H1 (cell line): ENCODE results near the gene MFAP3L. TPM values are rescaled to one million over a fixed set of nuclear protein-coding genes. Genes with fewer than 3 reads are reported as not detected.

Source experiments
- CTCF ChIA-PET: fragments of 300-600 bp; sonication (Branson Sonifier 250); formaldehyde crosslinking; loops from one replicate; lab custom pipeline; 2021; ENCODE audit not compliant: partially characterized antibody; lab: Charles Lee
- POLR2A ChIA-PET: fragments of 300-600 bp; sonication (Branson Sonifier 250); formaldehyde crosslinking; loops from one replicate; lab custom pipeline; 2021; ENCODE audit warnings: inconsistent platforms; ENCODE audit not compliant: partially characterized antibody; lab: Charles Lee
- DNase-seq, 2 experiments: peaks; one replicate each; pipeline versions ENCODE4 v3.0.0 to v3.0.0-alpha.2; 2010 to 2022; ENCODE audit warnings: low spot score in 2 of 2, low read depth in 1 of 2, mixed read lengths in 1 of 2
- FAIRE-seq: peaks from 2 replicates; lab custom pipeline; 2011; peaks lifted over from hg19 to GRCh38; lab: Jason Lieb, UNC
- H2AFZ ChIP-seq: 2 replicates; pipeline ENCODE4 v1.8.1; 2012; ENCODE audit warnings: low read length, inconsistent platforms
- H2AK5ac ChIP-seq: 2 replicates; pipeline ENCODE4 v1.6.1; 2013; ENCODE audit warnings: low read depth, low read length
- H2BK120ac ChIP-seq: replicated peaks from 2 replicates; pipeline ENCODE3; 2013; ENCODE audit warnings: low read depth, low read length, inconsistent platforms
- H2BK12ac ChIP-seq: 2 replicates; pipeline ENCODE4 v1.6.1; 2013; ENCODE audit warnings: low read depth, low read length
- H2BK15ac ChIP-seq: 2 replicates; pipeline ENCODE4 v1.6.1; 2013; ENCODE audit warnings: low read length
- H2BK20ac ChIP-seq: 2 replicates; pipeline ENCODE4 v1.6.1; 2013; ENCODE audit warnings: low read length
- H2BK5ac ChIP-seq: 2 replicates; pipeline ENCODE4 v1.6.1; 2013; ENCODE audit warnings: low read depth, low read length
- H3K14ac ChIP-seq: 2 replicates; pipeline ENCODE4 v1.6.1; 2013; ENCODE audit warnings: inconsistent platforms; ENCODE audit not compliant: insufficient read length
- H3K18ac ChIP-seq: 2 replicates; pipeline ENCODE4 v1.6.1; 2013; ENCODE audit warnings: low read length; ENCODE audit errors: extremely low read depth
- H3K23ac ChIP-seq: 2 replicates; pipeline ENCODE4 v1.6.1; 2013; ENCODE audit warnings: inconsistent platforms; ENCODE audit not compliant: insufficient read length
- H3K23me2 ChIP-seq: 2 replicates; pipeline ENCODE4 v1.6.1; 2013; ENCODE audit warnings: low read depth, low read length
- H3K27ac ChIP-seq: 2 replicates; pipeline ENCODE4 v1.6.1; 2011; ENCODE audit warnings: low read depth, low read length, inconsistent platforms
- H3K27me3 ChIP-seq, 4 experiments: replicated peaks in 1 of 4; 1 replicate in 1 of 4; 2 replicates in 3 of 4; pipeline versions ENCODE4 v1.6.1 to v1.8.1; 2011 to 2013; ENCODE audit warnings: low read length in 3 of 4, mild to moderate bottlenecking in 3 of 4, inconsistent platforms in 2 of 4, mixed read lengths in 2 of 4, moderate library complexity in 1 of 4; ENCODE audit not compliant: control insufficient read depth in 3 of 4, insufficient read depth in 3 of 4; ENCODE audit errors: extremely low read depth in 1 of 4
- H3K36me3 ChIP-seq, 4 experiments: 2 replicates each; pipeline versions ENCODE4 v1.6.1 to v1.8.1; 2011 to 2013; ENCODE audit warnings: mild to moderate bottlenecking in 4 of 4, low read length in 3 of 4, moderate library complexity in 2 of 4, control low read depth in 1 of 4, inconsistent platforms in 1 of 4; ENCODE audit not compliant: insufficient read depth in 4 of 4, control insufficient read depth in 2 of 4
- H3K4ac ChIP-seq: replicated peaks from 2 replicates; pipeline ENCODE3; 2013; ENCODE audit warnings: low read length, low read depth, mixed read lengths, inconsistent platforms; ENCODE audit not compliant: insufficient read length
- H3K4me1 ChIP-seq, 4 experiments: replicated peaks in 1 of 4; 1 replicate in 1 of 4; 2 replicates in 3 of 4; pipeline versions ENCODE4 v1.6.1 to v1.8.1; 2011 to 2013; ENCODE audit warnings: low read length in 3 of 4, inconsistent platforms in 2 of 4, mixed read lengths in 1 of 4; ENCODE audit not compliant: insufficient read depth in 4 of 4, control insufficient read depth in 3 of 4
- H3K4me2 ChIP-seq, 2 experiments: 2 replicates each; pipeline versions ENCODE4 v1.6.1 to v1.8.1; 2011 to 2013; ENCODE audit warnings: low read depth in 2 of 2, low read length in 2 of 2, control low read depth in 1 of 2, inconsistent platforms in 1 of 2, mild to moderate bottlenecking in 1 of 2; ENCODE audit not compliant: insufficient read depth in 1 of 2
- H3K4me3 ChIP-seq, 4 experiments: fragments of 200-600, 300-600 bp in 1 of 4; sonication (generic), shearing (Covaris generic), sonication (Bioruptor Twin) in 1 of 4; 2 replicates each; pipeline versions ENCODE4 v1.5.1 to v1.8.1; 2011 to 2016; ENCODE audit warnings: low read length in 4 of 4, low read depth in 3 of 4, control low read depth in 2 of 4, inconsistent platforms in 2 of 4, mild to moderate bottlenecking in 2 of 4, mixed read lengths in 1 of 4, moderate library complexity in 1 of 4; ENCODE audit not compliant: insufficient read depth in 2 of 4; ENCODE audit errors: extremely low read depth in 1 of 4
- H3K56ac ChIP-seq: replicated peaks from 2 replicates; pipeline ENCODE3; 2013; ENCODE audit warnings: low read depth, mild to moderate bottlenecking, mixed read lengths, low read length, inconsistent platforms; ENCODE audit not compliant: insufficient read length
- H3K79me1 ChIP-seq: 2 replicates; pipeline ENCODE4 v1.6.1; 2013; ENCODE audit warnings: low read depth, low read length, control low read depth
- H3K79me2 ChIP-seq, 2 experiments: 2 replicates each; pipeline versions ENCODE4 v1.6.1 to v1.8.1; 2012 to 2013; ENCODE audit warnings: low read length in 2 of 2, mild to moderate bottlenecking in 2 of 2, inconsistent platforms in 1 of 2; ENCODE audit not compliant: insufficient read depth in 2 of 2, control insufficient read depth in 1 of 2
- H3K9ac ChIP-seq, 4 experiments: replicated peaks in 1 of 4; 1 replicate in 1 of 4; 2 replicates in 3 of 4; pipeline versions ENCODE4 v1.6.1 to v1.8.1; 2011 to 2013; ENCODE audit warnings: low read depth in 3 of 4, low read length in 3 of 4, control low read depth in 2 of 4, mild to moderate bottlenecking in 2 of 4, moderate library complexity in 2 of 4, inconsistent platforms in 1 of 4; ENCODE audit errors: extremely low read depth in 1 of 4
- H3K9me3 ChIP-seq, 2 experiments: 2 replicates each; pipeline versions ENCODE4 v1.6.1 to v1.8.1; 2012 to 2013; ENCODE audit warnings: mild to moderate bottlenecking in 2 of 2, moderate library complexity in 2 of 2, control low read depth in 1 of 2, inconsistent platforms in 1 of 2, low read depth in 1 of 2, low read length in 1 of 2, mixed read lengths in 1 of 2; ENCODE audit not compliant: insufficient read depth in 2 of 2
- H4K20me1 ChIP-seq, 2 experiments: replicated peaks in 1 of 2; 2 replicates each; pipeline versions ENCODE3 to v1.8.1; 2011 to 2013; ENCODE audit warnings: inconsistent platforms in 2 of 2, low read length in 2 of 2, mild to moderate bottlenecking in 1 of 2; ENCODE audit not compliant: insufficient read depth in 2 of 2, control insufficient read depth in 1 of 2
- H4K5ac ChIP-seq: 2 replicates; pipeline ENCODE4 v1.6.1; 2013; ENCODE audit warnings: low read length, low read depth, mixed read lengths, inconsistent platforms; ENCODE audit not compliant: insufficient read length
- H4K8ac ChIP-seq: 2 replicates; pipeline ENCODE4 v1.8.0; 2013; ENCODE audit warnings: mild to moderate bottlenecking, moderate library complexity, low read length, inconsistent platforms; ENCODE audit not compliant: insufficient read depth; ENCODE audit errors: extremely low read depth
- H4K91ac ChIP-seq: replicated peaks from 2 replicates; pipeline ENCODE3; 2013; ENCODE audit warnings: low read length, mixed read lengths, inconsistent platforms; ENCODE audit not compliant: insufficient read length
- CBX5 ChIP-seq: fragments of 300-800, 300-1000 bp; sonication (generic); IDR thresholded peaks from 2 replicates; pipeline ENCODE4 v1.7.1; 2016; ENCODE audit warnings: antibody characterized with exemption, low read length, low read depth
- E2F6 ChIP-seq: IDR thresholded peaks from 2 replicates; pipeline ENCODE4 v1.6.1; 2012; ENCODE audit warnings: inconsistent platforms
- EP300 ChIP-seq, 2 experiments: IDR thresholded peaks; 1 replicate in 1 of 2; 2 replicates in 1 of 2; pipeline ENCODE4 v1.6.1; 2011 to 2012; ENCODE audit warnings: low read depth in 2 of 2, low read length in 2 of 2, mild to moderate bottlenecking in 2 of 2, borderline replicate concordance in 1 of 2, inconsistent platforms in 1 of 2, moderate library complexity in 1 of 2
- EZH2 ChIP-seq: fragments of 200-600 bp; sonication (generic); IDR thresholded peaks from 2 replicates; pipeline ENCODE4 v1.7.1; 2012; ENCODE audit warnings: low read depth, mild to moderate bottlenecking, moderate library complexity, low read length, inconsistent platforms; ENCODE audit not compliant: severe bottlenecking
- KDM4A ChIP-seq: IDR thresholded peaks from one replicate; pipeline ENCODE4 v1.7.1; 2012; ENCODE audit warnings: low read depth, mild to moderate bottlenecking, moderate library complexity, low read length, inconsistent platforms; ENCODE audit not compliant: severe bottlenecking
- POLR2AphosphoS5 ChIP-seq: IDR thresholded peaks from 2 replicates; pipeline ENCODE4 v1.6.1; 2011; ENCODE audit warnings: low read depth, low read length
- SIN3A ChIP-seq, 2 experiments: IDR thresholded peaks in 1 of 2; conservative IDR thresholded peaks in 1 of 2; 2 replicates each; pipeline ENCODE4 v1.6.1; 2011 to 2012; ENCODE audit warnings: low read length in 2 of 2, improper control_type of control experiment in 1 of 2, low read depth in 1 of 2, mild to moderate bottlenecking in 1 of 2
- SUZ12 ChIP-seq: fragments of 200-600 bp; sonication (generic); IDR thresholded peaks from 2 replicates; pipeline ENCODE4 v1.6.1; 2012; ENCODE audit warnings: mild to moderate bottlenecking, inconsistent platforms, low read length, moderate library complexity, mixed read lengths
- TAF1 ChIP-seq: IDR thresholded peaks from 2 replicates; pipeline ENCODE4 v1.6.1; 2011; ENCODE audit warnings: mild to moderate bottlenecking, low read depth, low read length
- TEAD4 ChIP-seq: IDR thresholded peaks from 2 replicates; pipeline ENCODE4 v1.6.1; 2012; ENCODE audit warnings: low read depth, low read length, inconsistent platforms, mixed read lengths
- WGBS, 2 experiments: shearing (Covaris generic) in 1 of 2; methylation state at CpG; one replicate each; pipeline versions ENCODE4 v1.1.6 to v1.1.7; 2013 to 2015; ENCODE audit warnings: low lambda C conversion rate in 2 of 2, mixed read lengths in 2 of 2, inconsistent platforms in 1 of 2, low coverage in 1 of 2, missing lambda C conversion rate in 1 of 2; ENCODE audit not compliant: insufficient replicate concordance in 2 of 2, insufficient coverage in 1 of 2, insufficient read length in 1 of 2; ENCODE audit errors: extremely low coverage in 1 of 2, missing lambda C conversion rate in 1 of 2; 5-methylcytosine and 5-hydroxymethylcytosine counted together
- polyA plus RNA-seq, 7 experiments: library from polyadenylated mRNA; depleted of rRNA in 3 of 7; stranded (reverse) in 5 of 7; unstranded in 2 of 7; fragments of >200 nt in 5 of 7; fragments of 200-250 nt in 2 of 7; gene quantifications; 1 replicate in 5 of 7; 2 replicates in 1 of 7; 4 replicates in 1 of 7; pipeline versions ENCODE4 v1.2.1 to v1.2.3, GENCODE V29; 2011 to 2013; ENCODE audit warnings: missing spikeins in 2 of 7, mixed read lengths in 2 of 7
- total RNA-seq: library from RNA; stranded (reverse); fragmentation: NEBNext Ultra II Directional; extraction: Animal tissue kit (Norgen Biotek cat#: 25700); gene quantifications from 2 replicates; pipeline ENCODE4 v1.2.1, GENCODE V29; 2021

MFAP3L gene
- total and polyA plus RNA-seq, 2 of the 8 experiments (the other 6 are each of a cell fraction or from before 2014, with no cell fraction given): 7.0 to 9.8 TPM

DNA sequence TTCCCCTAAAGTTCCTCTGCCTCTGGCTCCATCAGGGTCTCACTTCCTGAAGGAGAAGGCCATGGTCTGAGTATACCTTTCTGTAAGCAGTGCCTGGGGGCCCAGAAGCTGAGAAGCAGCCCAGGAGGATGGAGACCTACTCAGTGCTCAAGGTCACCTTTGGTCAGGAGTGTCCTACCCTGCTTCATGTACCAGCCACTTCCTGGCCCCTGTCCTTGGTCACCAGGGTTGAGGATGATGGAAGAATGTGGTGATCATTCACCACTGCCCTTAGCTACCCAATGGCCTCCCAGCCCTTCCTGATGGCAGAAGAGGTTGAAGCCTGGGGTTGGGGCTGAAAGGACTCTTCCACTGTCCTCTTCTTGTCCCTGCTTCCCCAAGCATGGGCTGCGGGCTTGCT is 9.0 kb upstream of the MFAP3L start:
- Histone ChIP-seq H2BK15ac (no peak overlapping the region), H3K18ac (no peak overlapping the region), H3K4ac (no peak overlapping the region), H4K5ac (no peak overlapping the region), H3K14ac (no peak overlapping the region), H2BK12ac (no peak overlapping the region), H3K27ac (no peak overlapping the region), H3K9ac (no peak overlapping the region), H3K27me3 (no peaks in the 10 kb centered on the region), H3K9me3 (peaks cover 0 to 2% of the 10 kb centered on the region in 2 experiments; a peak in 1 of 4 replicates), H3K36me3 (no peaks in the 10 kb centered on the region), H3K23me2 (no peaks in the 10 kb centered on the region), H4K20me1 (no peaks in the 10 kb centered on the region), H3K4me3 (no peak overlapping the region), H4K91ac (no peak overlapping the region), H2BK5ac (no peak overlapping the region; the same call in 1 of the 2 replicates), H4K8ac (no peak overlapping the region; the same call in 1 of the 2 replicates), H3K79me1 (no peaks in the 10 kb centered on the region), H2AFZ (no peak overlapping the region), H2AK5ac (no peak overlapping the region), H3K23ac (no peak overlapping the region), H3K56ac (no peak overlapping the region), H3K4me1 (peaks cover 0 to 4% (median 0%) of the 10 kb centered on the region in 4 experiments; a peak in 1 of 7 replicates), H2BK120ac (no peak overlapping the region), H3K4me2 (no peak overlapping the region), H2BK20ac (no peak overlapping the region), H3K79me2 (no peaks in the 10 kb centered on the region)
- ChIA-PET CTCF (interaction anchor here (0.6 to 0.8 kb wide), 3 partner anchors 10 to 212 kb away, joined by 3 to 4 read pairs (median 3); no protein-coding TSS in a partner anchor), POLR2A (no interaction called here)
- TF ChIP-seq KDM4A (no peak), TEAD4 (no peak), SUZ12 (no peak), TAF1 (no peak), EZH2 (no peak), SIN3A (conservative IDR thresholded peaks at IDR 0.05 in 1 of 2, IDR thresholded peaks at IDR 0.05 in 1 of 2; ENCODE audit: low read depth in 1 of 2, low read length in 2 of 2) (no peak), POLR2AphosphoS5 (no peak), EP300 (IDR thresholded peaks at IDR 0.05; ENCODE audit: borderline replicate concordance in 1 of 2, low read depth in 2 of 2, low read length in 2 of 2) (no peak), E2F6 (no peak), CBX5 (no peak)
- 58% methylated on average over 1 of the region's 1 CpG; no CpG with 5 or more reads in 1 of the 2 experiments for WGBS, 2 experiments
- FAIRE-seq: no peak
- DNase-seq: no peak
